Bronchial epithelial cell (primary cell): ENCODE results near the gene NPIPB2. TPM values are rescaled to one million over a fixed set of nuclear protein-coding genes. Genes with fewer than 3 reads are reported as not detected.

Source experiments
- DNase-seq: peaks from one replicate; pipeline ENCODE4 v3.0.0-alpha.2; 2010; ENCODE audit warnings: low read depth
- FAIRE-seq: peaks from 2 replicates; lab custom pipeline; 2011; peaks lifted over from hg19 to GRCh38; lab: Jason Lieb, UNC
- H3K27me3 ChIP-seq: 2 replicates; pipeline ENCODE4 v1.5.1; 2011; ENCODE audit warnings: low read length; ENCODE audit not compliant: control insufficient read depth, insufficient read depth
- H3K36me3 ChIP-seq: 2 replicates; pipeline ENCODE4 v1.5.1; 2011; ENCODE audit warnings: low read length; ENCODE audit not compliant: control insufficient read depth, insufficient read depth
- H3K4me3 ChIP-seq: 2 replicates; pipeline ENCODE4 v1.5.1; 2011; ENCODE audit warnings: mild to moderate bottlenecking, low read depth, low read length, control low read depth
- CTCF ChIP-seq: IDR thresholded peaks from 2 replicates; pipeline ENCODE4 v1.5.1; 2011; ENCODE audit warnings: mild to moderate bottlenecking, moderate library complexity, low read length, control low read depth, inconsistent platforms; ENCODE audit not compliant: insufficient read depth, severe bottlenecking
- total RNA-seq: library from RNA; depleted of rRNA; stranded (reverse); fragments of >200 nt; gene quantifications from 2 replicates; pipeline ENCODE4 v1.2.1, GENCODE V29; 2014

Gene NPIPB2
- total RNA-seq, 1 donor from 2014 or later, result 3.2 TPM

- TF ChIP-seq CTCF, result no peak
- Histone ChIP-seq H3K4me3 (peak within 1 kb of the TSS; percentile 86), H3K36me3 (no peaks in the 10 kb centered on the region), H3K27me3 (no peaks in the 10 kb centered on the region)
- DNase-seq (peak; percentile 92), FAIRE-seq (no peak)
Measured at GRCh38 chr16:11915644-11916523, 26.0 kb downstream of the NPIPB2 start, which contains the start of gene GSPT1. Gene GSPT1, minus strand, starts transcription at chr16:11915956. Its CDS starts 236 bp downstream, at chr16:11915720.

- no peak for DNase-seq
- FAIRE-seq, result no peak
- H3K4me3 ChIP-seq, result peak overlapping the region; percentile 86
- no peaks in the 10 kb centered on the region for H3K27me3 ChIP-seq
- no peak for TF ChIP-seq CTCF
- H3K36me3 ChIP-seq, result no peaks in the 10 kb centered on the region
Measured at GRCh38 chr16:11915114-11915643, 26.7 kb downstream of the NPIPB2 start.

- no peak for FAIRE-seq
- no peak for TF ChIP-seq CTCF
- Histone ChIP-seq H3K4me3 (peak overlapping the region; percentile 86), H3K36me3 (no peaks in the 10 kb centered on the region), H3K27me3 (no peaks in the 10 kb centered on the region)
- DNase-seq, result peak; percentile 47
Measured at GRCh38 chr16:11914210-11915113, 27.4 kb downstream of the NPIPB2 start.

GRCh38 chr16:11913425-11914079 is 28.3 kb downstream of the NPIPB2 start:
- DNase-seq, result peak; percentile 71
- Histone ChIP-seq H3K36me3 (no peaks in the 10 kb centered on the region), H3K27me3 (no peaks in the 10 kb centered on the region), H3K4me3 (peak overlapping the region; percentile 86)
- no peak for TF ChIP-seq CTCF
- FAIRE-seq, result no peak

- FAIRE-seq (no peak), DNase-seq (no peak)
- H3K36me3 ChIP-seq, result no peaks in the 10 kb centered on the region
- H3K4me3 ChIP-seq, result no peak overlapping the region
- TF ChIP-seq CTCF, result no peak
- H3K27me3 ChIP-seq, result no peaks in the 10 kb centered on the region
Measured at GRCh38 chr16:11909653-11910545, 31.9 kb downstream of the NPIPB2 start.
